Raji (cell line): ENCODE results near the gene TMEM131.

Experiments used
- POLR2A ChIP-seq: IDR thresholded peaks from 2 replicates; pipeline ENCODE4 v1.6.1; 2011; ENCODE audit warnings: low read depth, low read length, control low read depth; ENCODE audit not compliant: insufficient read depth

Gene TMEM131

GRCh38 chr2:97739020-97739892, 256.5 kb downstream of the TMEM131 start:
- TF ChIP-seq POLR2A, result no peak

DNA sequence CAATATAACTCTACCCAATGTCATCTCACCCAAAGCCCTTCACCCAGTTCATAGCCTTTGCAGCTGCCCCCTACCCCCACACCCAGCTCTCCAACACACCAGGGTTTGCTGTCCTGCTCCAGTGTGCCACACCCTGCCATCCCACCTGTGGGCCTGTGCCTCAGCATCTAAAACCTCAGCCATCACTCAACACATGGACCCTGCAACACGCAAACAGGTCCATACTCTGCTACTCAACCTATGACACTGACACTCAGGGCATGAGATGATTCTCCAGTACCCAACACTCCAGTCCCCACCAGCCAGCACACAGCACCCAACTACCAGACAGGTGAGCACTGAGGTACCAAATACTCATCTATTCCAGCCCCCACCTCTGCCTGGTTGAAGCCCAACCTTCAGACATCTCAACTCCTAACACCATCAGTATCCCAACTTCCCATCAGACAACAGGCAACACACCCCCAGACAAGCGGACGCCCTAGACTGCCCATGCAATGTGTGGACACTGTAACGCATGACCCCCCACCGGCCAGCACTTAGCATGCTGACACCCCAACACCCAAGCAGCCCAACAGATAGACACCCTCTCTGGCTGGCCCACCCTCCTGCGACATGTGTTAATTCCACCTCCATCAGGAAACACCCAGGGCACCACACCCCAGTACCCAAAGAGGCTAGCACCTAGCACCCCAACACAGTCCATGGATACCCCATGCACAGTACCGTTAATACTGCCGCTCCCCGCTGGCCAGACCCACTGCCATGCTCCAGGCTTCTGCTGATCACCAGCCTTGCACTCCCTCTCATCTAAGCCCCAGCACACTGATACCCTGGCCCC, 257.3 kb downstream of the TMEM131 start:
- TF ChIP-seq POLR2A, result no peak

GRCh38 chr2:97737421-97738178, 258.1 kb downstream of the TMEM131 start:
- no peak for TF ChIP-seq POLR2A

DNA sequence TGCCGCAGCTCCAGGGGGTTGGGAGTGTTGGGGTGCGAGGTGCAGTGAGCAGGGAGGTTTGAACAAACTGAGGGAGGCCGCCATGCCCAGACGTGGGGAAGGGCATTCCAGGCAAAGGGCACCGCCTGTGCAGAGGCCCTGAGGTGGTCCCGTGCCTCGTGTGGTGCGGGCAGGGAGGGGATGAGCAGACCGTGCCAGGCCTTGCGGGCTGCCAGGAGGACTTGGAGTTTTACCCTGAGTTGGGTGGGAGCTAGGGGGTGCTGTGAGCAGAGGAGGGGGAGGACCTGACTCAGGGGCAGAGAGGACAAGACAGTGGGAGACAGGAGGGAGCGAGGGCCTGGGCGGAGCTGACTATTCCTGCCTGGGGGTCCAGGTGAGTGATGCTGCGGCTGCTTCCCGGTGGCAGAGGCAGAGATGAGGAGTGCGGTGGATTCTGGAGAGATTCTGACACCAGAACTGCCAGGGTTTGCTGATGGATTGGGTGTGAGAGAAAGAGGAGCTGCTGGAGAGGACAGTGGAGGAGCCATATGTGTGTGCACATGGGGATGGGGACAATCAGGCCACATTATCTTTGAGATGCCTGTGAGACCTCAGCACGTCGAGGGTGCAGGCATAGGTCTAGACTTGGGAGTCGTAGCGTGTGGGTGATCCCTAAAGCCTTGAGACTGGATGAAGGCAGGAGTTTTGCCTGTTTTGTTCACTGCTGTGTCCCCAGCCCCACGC, 259.0 kb downstream of the TMEM131 start:
- no peak for TF ChIP-seq POLR2A

- TF ChIP-seq POLR2A, result no peak
Measured at GRCh38 chr2:97736185-97736584, 259.6 kb downstream of the TMEM131 start.

DNA sequence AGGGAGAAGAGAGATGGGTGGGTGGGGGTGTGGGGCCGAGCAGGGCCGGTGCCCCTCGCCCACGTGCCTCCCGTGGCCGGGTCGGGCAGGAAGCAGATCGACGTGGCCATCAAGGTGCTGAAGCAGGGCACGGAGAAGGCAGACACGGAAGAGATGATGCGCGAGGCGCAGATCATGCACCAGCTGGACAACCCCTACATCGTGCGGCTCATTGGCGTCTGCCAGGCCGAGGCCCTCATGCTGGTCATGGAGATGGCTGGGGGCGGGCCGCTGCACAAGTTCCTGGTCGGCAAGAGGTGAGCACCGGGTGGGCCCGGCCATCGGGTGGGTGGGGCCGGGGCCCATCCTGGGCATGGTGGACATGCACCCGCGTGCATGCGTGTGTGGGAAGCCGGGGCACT, 260.6 kb downstream of the TMEM131 start:
- no peak for TF ChIP-seq POLR2A

DNA sequence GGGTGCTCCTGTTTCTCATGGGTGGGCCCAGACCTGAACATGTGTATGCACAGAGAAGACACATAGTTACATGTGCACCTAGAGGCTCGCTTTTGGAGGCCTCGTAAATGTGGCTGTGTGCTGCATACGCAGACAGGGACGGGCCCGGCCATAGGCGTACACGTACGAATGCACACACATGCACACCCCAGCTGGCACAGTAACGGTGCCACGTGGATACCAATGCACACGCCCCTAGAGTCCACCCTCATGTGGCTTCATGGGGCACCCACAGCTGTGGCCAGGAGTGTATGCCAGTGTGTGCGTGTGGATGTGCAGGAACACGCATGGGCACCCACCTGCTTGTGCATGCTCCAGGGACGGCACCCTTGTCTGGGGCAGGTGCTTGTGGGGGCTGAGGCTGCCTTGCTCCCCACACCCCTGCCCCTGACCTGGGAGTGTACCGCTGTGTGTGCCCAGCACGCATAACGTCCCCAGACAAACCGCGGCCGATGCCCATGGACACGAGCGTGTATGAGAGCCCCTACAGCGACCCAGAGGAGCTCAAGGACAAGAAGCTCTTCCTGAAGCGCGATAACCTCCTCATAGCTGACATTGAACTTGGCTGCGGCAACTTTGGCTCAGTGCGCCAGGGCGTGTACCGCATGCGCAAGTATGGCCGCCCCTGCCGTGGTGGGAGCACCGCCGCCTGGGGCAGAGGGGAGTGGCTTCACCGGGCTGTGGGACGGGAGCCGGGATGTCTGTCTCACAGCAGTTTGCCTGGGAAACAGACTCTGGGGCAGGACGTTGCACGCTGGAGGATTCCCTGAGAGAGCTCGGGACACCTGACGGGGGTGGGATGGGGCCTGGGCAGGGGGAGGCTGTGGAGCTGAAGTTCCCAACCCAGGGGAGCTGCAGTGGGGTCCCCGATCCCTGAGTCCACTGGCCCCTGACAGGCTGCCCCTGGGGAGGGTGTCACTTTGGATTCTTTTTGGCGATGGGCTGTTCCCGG, 261.4 kb downstream of the TMEM131 start:
- no peak for TF ChIP-seq POLR2A

DNA sequence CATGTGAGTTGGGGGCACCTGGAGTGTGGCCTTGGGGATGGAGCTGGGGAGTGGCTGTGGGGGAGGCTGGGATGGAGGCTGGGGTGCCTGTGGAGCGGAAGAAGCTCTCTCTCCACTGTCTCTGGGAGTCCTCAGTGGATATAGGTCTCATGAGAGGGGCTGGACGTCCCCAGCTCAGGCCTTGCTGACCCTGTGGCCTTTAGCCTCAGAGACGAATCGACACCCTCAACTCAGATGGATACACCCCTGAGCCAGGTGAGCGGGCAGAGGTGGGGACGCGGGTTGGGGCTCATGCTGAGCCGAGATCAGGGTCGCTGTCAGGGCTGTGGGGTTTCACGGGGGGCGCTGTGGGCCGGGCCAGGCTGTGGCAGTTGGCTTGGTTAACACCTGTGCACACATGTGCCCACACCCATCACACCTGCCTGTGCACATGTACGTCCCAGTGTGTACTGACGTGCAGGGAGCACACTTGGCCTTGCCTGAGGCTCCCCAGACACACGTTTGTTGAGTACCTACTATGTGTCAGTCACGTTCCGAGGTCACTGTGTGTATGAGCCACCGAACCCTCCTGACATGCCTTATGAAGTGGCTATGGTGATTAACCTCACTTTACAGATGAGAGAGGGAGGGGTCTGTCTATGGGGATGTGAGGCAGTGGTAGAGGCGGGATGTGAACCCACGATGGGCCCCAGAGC, 262.3 kb downstream of the TMEM131 start:
- TF ChIP-seq POLR2A, result no peak

- TF ChIP-seq POLR2A, result no peak
Measured at GRCh38 chr2:97732436-97733340, 263.1 kb downstream of the TMEM131 start.

DNA sequence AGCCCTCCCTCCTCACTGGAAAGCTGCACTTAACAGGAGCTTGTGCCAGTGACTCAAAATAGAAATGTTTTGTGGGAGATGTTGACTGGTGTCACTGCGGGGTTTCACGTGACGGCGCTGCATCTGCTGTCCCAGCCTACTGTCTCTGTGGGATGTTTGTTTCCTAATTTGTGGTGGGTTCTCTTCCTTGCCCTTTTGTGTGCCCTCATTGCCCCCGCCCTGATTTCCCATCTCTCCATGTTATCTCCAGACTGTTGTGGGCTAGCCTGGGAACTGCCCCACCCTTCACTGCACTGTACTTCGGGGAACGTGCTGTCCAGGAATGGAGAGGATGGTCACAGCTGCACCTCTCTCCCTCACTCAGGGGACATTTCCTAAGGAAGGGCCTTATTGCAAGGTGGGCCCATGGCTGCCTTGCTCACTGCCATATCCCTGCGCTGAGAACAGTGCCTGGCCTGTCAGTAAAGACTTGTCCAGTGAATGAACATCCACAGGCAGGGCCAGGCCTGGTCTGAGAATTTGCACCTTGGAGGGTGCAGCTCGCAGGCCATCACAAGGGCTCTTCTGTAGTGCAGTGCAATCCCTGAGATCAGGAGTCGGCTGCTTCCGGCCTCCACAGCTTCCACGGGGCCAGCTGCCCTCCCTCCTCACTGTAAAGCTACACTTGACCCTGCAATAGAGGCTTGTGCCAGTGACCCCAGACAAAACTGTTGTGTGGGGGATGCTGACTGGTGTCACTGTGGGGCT, 264.3 kb downstream of the TMEM131 start:
- no peak for TF ChIP-seq POLR2A

- TF ChIP-seq POLR2A, result no peak
Measured at GRCh38 chr2:97730245-97730644, 265.5 kb downstream of the TMEM131 start.
